Measurements from ENCODE around the gene SUSD1. TPM values are rescaled to one million over a fixed set of nuclear protein-coding genes. Genes with fewer than 3 reads are reported as not detected.

The SUSD1 gene
- 15.5 and 29.3 TPM in 2 replicates for total RNA-seq

GRCh38 chr9:112174965-112175795, at the start of gene SUSD1:
TSS of gene SUSD1 (minus strand) at chr9:112175297. CDS start at chr9:112175235, 62 bp downstream.

Other genes with a start within 250 kb of the SUSD1 start
- 27.4 and 78.7 TPM in 2 replicates for gene PTBP3, start 158.3 kb upstream of the SUSD1 start, total RNA-seq
- gene HSDL2, start 204.8 kb upstream of the SUSD1 start, total RNA-seq = 22.7 and 26.1 TPM in 2 replicates